Loucy (cell line): ENCODE measurements around the gene SMIM14.

Experiments used
- H2AFZ ChIP-seq: fragments of 200-600 bp; sonication (generic); 2 replicates; pipeline ENCODE4 v1.6.0; 2016; ENCODE audit warnings: antibody characterized with exemption, mild to moderate bottlenecking, low read length, moderate library complexity
- H3F3A ChIP-seq: fragments of 200-600 bp; 2 replicates; pipeline ENCODE4 v1.6.0; 2016; ENCODE audit warnings: antibody characterized with exemption, low read depth, mild to moderate bottlenecking
- H3K27me3 ChIP-seq: fragments of 200-600 bp; sonication (generic); 2 replicates; pipeline ENCODE4 v1.6.1; 2014; ENCODE audit warnings: low read length, mild to moderate bottlenecking; ENCODE audit not compliant: insufficient read depth, poor library complexity, severe bottlenecking
- H3K36me3 ChIP-seq: fragments of 200-600 bp; sonication (generic); 2 replicates; pipeline ENCODE4 v1.6.1; 2016; ENCODE audit warnings: low read length; ENCODE audit not compliant: insufficient read depth
- H3K4me1 ChIP-seq: fragments of 200-600 bp; sonication (generic); 2 replicates; pipeline ENCODE4 v1.5.1; 2014; ENCODE audit warnings: low read length, mild to moderate bottlenecking; ENCODE audit not compliant: insufficient read depth, poor library complexity, severe bottlenecking
- H3K4me2 ChIP-seq: fragments of 200-600 bp; sonication (generic); 2 replicates; pipeline ENCODE4 v1.6.0; 2014; ENCODE audit warnings: antibody characterized with exemption, low read length, low read depth, mild to moderate bottlenecking; ENCODE audit not compliant: poor library complexity, severe bottlenecking
- H3K4me3 ChIP-seq: fragments of 200-600 bp; sonication (generic); 2 replicates; pipeline ENCODE4 v1.5.1; 2014; ENCODE audit warnings: low read length, mild to moderate bottlenecking, mixed read lengths; ENCODE audit not compliant: poor library complexity, severe bottlenecking
- H3K79me2 ChIP-seq: fragments of 200-600 bp; sonication (generic); 2 replicates; pipeline ENCODE4 v1.6.1; 2014; ENCODE audit warnings: low read length; ENCODE audit not compliant: insufficient read depth
- H3K9ac ChIP-seq: fragments of 200-600 bp; sonication (generic); 2 replicates; pipeline ENCODE4 v1.6.0; 2014; ENCODE audit warnings: mild to moderate bottlenecking, low read depth, low read length, moderate library complexity; ENCODE audit not compliant: poor library complexity, severe bottlenecking
- H3K9me2 ChIP-seq: fragments of 200-600 bp; sonication (generic); replicated peaks from 2 replicates; pipeline ENCODE4 v1.6.1; 2016; ENCODE audit warnings: low read depth, low read length, mixed read lengths
- H3K9me3 ChIP-seq: fragments of 200-600 bp; sonication (generic); 2 replicates; pipeline ENCODE4 v1.6.1; 2014; ENCODE audit warnings: mild to moderate bottlenecking, antibody characterized with exemption, low read length, low read depth; ENCODE audit not compliant: insufficient read depth
- H4K20me1 ChIP-seq: fragments of 200-600 bp; sonication (generic); 2 replicates; pipeline ENCODE4 v1.6.0; 2014; ENCODE audit warnings: antibody characterized with exemption, low read length, mild to moderate bottlenecking; ENCODE audit not compliant: insufficient read depth, poor library complexity, severe bottlenecking
- CTCF ChIP-seq: fragments of 200-600 bp; sonication (generic); conservative IDR thresholded peaks from 2 replicates; pipeline ENCODE4 v1.5.1; 2014; ENCODE audit warnings: mild to moderate bottlenecking, antibody characterized with exemption, low read length
- EZH2phosphoT487 ChIP-seq: fragments of 200-600 bp; IDR thresholded peaks from 2 replicates; pipeline ENCODE4 v1.6.1; 2018; ENCODE audit warnings: antibody characterized with exemption, mild to moderate bottlenecking, moderate library complexity, borderline replicate concordance

SMIM14 gene

GRCh38 chr4:39542611-39543012, 96.1 kb downstream of the SMIM14 start:
- TF ChIP-seq EZH2phosphoT487 (no peak), CTCF (no peak)

DNA sequence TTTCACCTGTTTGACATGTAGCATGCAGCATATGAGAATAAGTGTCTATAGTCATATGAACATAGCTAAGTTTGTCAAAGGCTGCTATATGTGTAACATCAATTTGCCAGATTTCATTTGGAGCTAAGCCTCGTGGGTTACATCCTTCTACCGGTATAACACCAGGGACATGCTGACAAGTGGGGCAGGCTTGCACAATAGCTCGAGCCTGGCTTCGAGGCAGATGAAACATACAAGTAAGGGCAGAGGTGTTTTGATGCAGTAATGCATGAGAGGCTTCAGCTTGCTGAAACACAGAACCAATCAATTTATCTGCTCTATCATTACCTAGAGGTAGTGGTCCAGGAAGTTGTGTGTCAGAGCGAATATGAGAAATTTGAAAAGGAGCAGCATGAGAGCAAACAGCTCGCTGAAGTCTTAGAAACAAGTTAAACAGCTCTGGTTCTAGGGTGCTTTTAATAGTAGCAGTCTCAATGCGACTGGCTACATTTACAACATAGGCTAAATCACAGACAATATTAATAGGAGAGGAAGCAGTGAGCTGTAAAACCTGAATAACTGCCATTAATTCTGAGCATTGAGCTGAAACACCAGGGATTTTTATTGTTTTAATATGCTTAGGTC, 96.6 kb downstream of the SMIM14 start:
- no peaks in the 10 kb centered on the region for H4K20me1 ChIP-seq
- H3K4me3 ChIP-seq = no peak overlapping the region
- TF ChIP-seq EZH2phosphoT487 (no peak), CTCF (no peak)
- H3K27me3 ChIP-seq = no peaks in the 10 kb centered on the region
- H3F3A ChIP-seq = no peaks in the 10 kb centered on the region
- no peaks in the 10 kb centered on the region for H3K9me3 ChIP-seq
- no peak overlapping the region for H2AFZ ChIP-seq
- no peaks in the 10 kb centered on the region for H3K36me3 ChIP-seq
- no peaks in the 10 kb centered on the region for H3K79me2 ChIP-seq
- H3K9ac ChIP-seq = no peak overlapping the region
- no peaks in the 10 kb centered on the region for H3K9me2 ChIP-seq
- no peak overlapping the region for H3K4me2 ChIP-seq
- no peaks in the 10 kb centered on the region for H3K4me1 ChIP-seq

More at GRCh38 chr4:39542611-39543012, 96.1 kb downstream of the SMIM14 start:
- H2AFZ ChIP-seq = no peak overlapping the region
- H3K9me3 ChIP-seq = no peaks in the 10 kb centered on the region
- no peaks in the 10 kb centered on the region for H3K4me1 ChIP-seq
- no peaks in the 10 kb centered on the region for H3K79me2 ChIP-seq
- H3K4me3 ChIP-seq = no peak overlapping the region
- H3K27me3 ChIP-seq = no peaks in the 10 kb centered on the region
- no peaks in the 10 kb centered on the region for H3K36me3 ChIP-seq
- no peak overlapping the region for H3K4me2 ChIP-seq
- no peaks in the 10 kb centered on the region for H3K9me2 ChIP-seq
- no peaks in the 10 kb centered on the region for H3F3A ChIP-seq
- H3K9ac ChIP-seq = no peak overlapping the region
- H4K20me1 ChIP-seq = no peaks in the 10 kb centered on the region

DNA sequence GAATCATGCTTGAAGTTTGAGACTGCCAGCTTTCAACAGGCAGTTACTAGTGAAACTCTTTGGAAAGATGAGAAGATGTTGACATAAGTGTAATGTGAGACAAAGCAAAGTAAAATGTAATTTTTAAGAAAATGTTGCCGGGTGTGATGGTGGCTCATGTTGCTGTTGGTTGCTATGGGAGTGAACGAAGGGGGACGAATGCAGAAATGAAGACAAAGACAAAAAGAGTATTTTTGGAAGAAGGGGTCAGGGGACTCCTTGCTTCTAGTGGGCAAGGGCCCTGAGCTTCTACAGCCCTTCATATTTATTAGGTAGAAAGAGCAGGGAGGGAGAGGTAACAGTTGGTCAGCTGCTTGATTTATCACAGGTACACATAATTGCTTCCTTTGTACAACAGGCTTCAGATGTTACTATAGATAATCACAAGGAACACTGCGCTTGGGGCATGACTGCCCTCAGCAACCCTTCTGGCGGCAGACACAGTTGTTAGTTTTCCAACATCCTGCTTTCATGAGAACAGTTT, 99.5 kb downstream of the SMIM14 start:
- no peaks in the 10 kb centered on the region for H3K9me3 ChIP-seq
- no peaks in the 10 kb centered on the region for H3F3A ChIP-seq
- H3K9me2 ChIP-seq = no peaks in the 10 kb centered on the region
- TF ChIP-seq CTCF = no peak
- TF ChIP-seq EZH2phosphoT487 = no peak
- no peaks in the 10 kb centered on the region for H3K27me3 ChIP-seq
- H3K79me2 ChIP-seq = no peaks in the 10 kb centered on the region
- no peak overlapping the region for H3K4me2 ChIP-seq
- no peaks in the 10 kb centered on the region for H4K20me1 ChIP-seq
- H2AFZ ChIP-seq = no peak overlapping the region
- H3K36me3 ChIP-seq = no peaks in the 10 kb centered on the region
- H3K9ac ChIP-seq = no peak overlapping the region
- H3K4me3 ChIP-seq = no peak overlapping the region
- H3K4me1 ChIP-seq = no peaks in the 10 kb centered on the region
